Activated CD4-positive, alpha-beta memory T cell treated with anti-CD3 and anti-CD28 coated beads, Interleukin-2, amount 10 ng/mL, durations not matched to agents 7 days and 5 days (primary cell): ENCODE measurements around the gene C1orf56. TPM values are rescaled to one million over a fixed set of nuclear protein-coding genes. Genes with fewer than 3 reads are reported as not detected.
A peak's percentile ranks its signal among the peaks of the same experiment; 100 is the strongest.
"Not testable (repeated sequence)": the region's sequence is repeated elsewhere in the genome, so short reads cannot be mapped to it uniquely, and the experiment has no call there.

Experiments used
- CTCF ChIA-PET: fragments of 350-600 bp; sonication (Branson Sonifier 250); formaldehyde crosslinking; loops from one replicate; lab custom pipeline; 2021; ENCODE audit warnings: antibody characterized with exemption, inconsistent platforms; lab: Charles Lee
- POLR2A ChIA-PET: fragments of 350-600 bp; sonication (Branson Sonifier 250); formaldehyde crosslinking; loops from one replicate; lab custom pipeline; 2021; ENCODE audit warnings: antibody characterized with exemption; lab: Charles Lee
- DNase-seq: peaks from one replicate; pipeline ENCODE4 v3.0.0-alpha.2; 2020
- H3K27ac Mint-ChIP-seq: one replicate; pipeline ENCODE4 v1.8.0; 2021; ENCODE audit warnings: mild to moderate bottlenecking, mixed read lengths
- H3K27me3 Mint-ChIP-seq: one replicate; pipeline ENCODE4 v1.8.0; 2021; ENCODE audit warnings: mixed read lengths
- H3K36me3 Mint-ChIP-seq: one replicate; pipeline ENCODE4 v1.8.0; 2021; ENCODE audit warnings: low read depth, mixed read lengths
- H3K4me1 Mint-ChIP-seq: one replicate; pipeline ENCODE4 v1.8.0; 2021; ENCODE audit warnings: mixed read lengths
- H3K4me3 Mint-ChIP-seq: one replicate; pipeline ENCODE4 v1.8.0; 2021; ENCODE audit warnings: mild to moderate bottlenecking, mixed read lengths
- H3K9me3 Mint-ChIP-seq: one replicate; pipeline ENCODE4 v1.8.0; 2021; ENCODE audit warnings: mixed read lengths
- total RNA-seq, 2 experiments: library from RNA; stranded (reverse); gene quantifications; one replicate each; pipeline ENCODE4 v1.2.3, GENCODE V29; 2021

The C1orf56 gene
- total RNA-seq, 2 experiments from 2014 or later: 1.2 to 1.7 TPM

DNA sequence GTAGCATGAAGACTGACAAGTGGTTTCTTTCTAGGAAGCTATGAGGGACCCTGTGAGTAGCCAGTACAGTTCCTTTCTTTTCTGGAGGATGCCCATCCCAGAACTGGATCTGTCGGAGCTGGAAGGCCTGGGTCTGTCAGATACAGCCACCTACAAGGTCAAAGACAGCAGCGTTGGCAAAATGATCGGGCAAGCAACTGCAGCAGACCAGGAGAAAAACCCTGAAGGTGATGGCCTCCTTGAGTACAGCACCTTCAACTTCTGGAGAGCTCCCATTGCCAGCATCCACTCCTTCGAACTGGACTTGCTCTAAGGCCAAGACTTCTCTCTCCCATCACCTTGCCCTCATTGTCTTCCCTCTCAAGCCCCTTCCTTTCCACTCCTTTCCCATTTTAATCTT is 19.6 kb downstream of the C1orf56 start:
- Mint-ChIP-seq H3K27me3 (no peaks in the 10 kb centered on the region), H3K4me1 (peaks cover 26% of the 10 kb centered on the region), H3K27ac (no peak overlapping the region), H3K4me3 (no peak overlapping the region), H3K9me3 (no peaks in the 10 kb centered on the region), H3K36me3 (peaks cover 17% of the 10 kb centered on the region)
- ChIA-PET POLR2A (interaction anchor here (0.9 to 1.1 kb wide), 2 partner anchors 9 to 89 kb away, joined by 3 to 4 read pairs; partner anchors contain the start of gene TNFAIP8L2), CTCF (interaction anchor here (0.9 to 1.6 kb wide), 2 partner anchors 20 to 89 kb away, joined by 4 to 5 read pairs; partner anchors contain the start of genes C1orf56 and TNFAIP8L2)
- DNase-seq: no peak

DNA sequence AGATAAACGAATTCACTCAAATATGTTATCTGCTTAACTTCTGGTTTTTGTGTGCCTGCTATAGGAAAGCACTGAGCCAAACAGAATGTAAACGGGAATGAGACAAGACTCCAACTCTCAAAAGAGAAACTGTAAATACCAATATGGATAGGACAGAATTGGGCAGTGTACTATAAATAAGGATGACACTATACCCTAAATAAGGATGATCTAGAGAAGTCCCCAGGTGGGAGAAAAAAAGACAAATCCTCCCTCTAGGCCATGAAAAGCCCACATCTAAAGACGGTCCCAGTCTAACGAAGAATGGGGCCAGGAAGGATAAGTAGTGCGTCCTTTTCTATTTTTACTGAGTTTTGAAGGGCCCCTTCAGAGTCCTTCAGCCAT is 21.5 kb downstream of the C1orf56 start:
- no peaks in the 10 kb centered on the region for H3K9me3 Mint-ChIP-seq
- no peaks in the 10 kb centered on the region for H3K27me3 Mint-ChIP-seq
- H3K4me1 Mint-ChIP-seq: peaks cover 31% of the 10 kb centered on the region
- peak overlapping the region; percentile 24 for H3K27ac Mint-ChIP-seq
- no peak for DNase-seq
- peak overlapping the region; percentile 98 for H3K4me3 Mint-ChIP-seq
- CTCF ChIA-PET: interaction anchor here (1.3 kb wide), 2 partner anchors 10 to 44 kb away, joined by 4 to 5 read pairs; partner anchors contain the start of gene CDC42SE1
- POLR2A ChIA-PET: interaction anchor here (1.1 to 5.2 kb wide), 3 partner anchors 9 to 11 kb away, joined by 6 to 129 read pairs (median 15); partner anchors contain the start of genes CDC42SE1 and MLLT11
- peaks cover 28% of the 10 kb centered on the region for H3K36me3 Mint-ChIP-seq

DNA sequence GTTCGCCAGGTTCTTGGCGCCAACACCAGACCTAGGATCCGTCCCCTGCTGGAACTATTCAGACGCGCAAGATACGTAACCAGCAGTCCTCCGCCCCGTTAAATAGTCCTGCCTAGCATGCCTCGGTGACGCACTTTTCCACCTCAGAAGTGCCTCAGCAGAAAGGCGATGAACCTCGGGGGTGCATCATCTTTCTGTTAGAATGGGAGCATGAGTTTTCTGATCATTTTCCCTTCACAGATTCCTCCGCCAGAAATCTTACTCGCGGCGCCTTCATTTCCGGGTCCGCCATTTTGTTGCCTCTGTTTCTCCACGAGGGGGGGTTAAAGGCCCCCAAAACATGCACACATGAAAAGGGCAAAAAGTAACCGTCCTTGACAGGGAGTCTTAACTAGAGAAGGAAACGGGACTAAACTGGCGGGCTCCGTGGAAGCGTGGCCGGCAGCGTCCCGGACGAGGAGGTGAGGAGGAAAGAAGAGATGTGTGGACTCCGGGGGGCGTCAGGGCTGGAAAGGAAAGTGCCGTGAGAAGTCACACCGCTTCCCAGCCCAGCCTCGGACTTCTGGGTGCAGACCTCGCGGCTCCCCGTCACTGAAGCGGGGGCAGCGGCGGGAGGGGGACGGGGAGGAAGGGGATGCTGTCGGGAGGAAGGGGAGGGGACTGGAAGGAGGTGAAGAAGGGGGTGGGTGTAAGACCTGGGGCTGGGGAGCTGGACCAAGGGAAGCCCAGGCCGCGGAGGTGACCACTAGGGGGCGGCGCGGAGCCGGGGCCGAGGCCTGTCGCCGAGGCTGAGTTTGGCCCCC is 23.1 kb downstream of the C1orf56 start, which contains the start of gene GABPB2:
GABPB2 (plus strand) TSS at position 288 of the 803 bp plus-strand sequence. CDS start 17,429 bp downstream, outside the sequence.
- Mint-ChIP-seq H3K36me3 (peaks cover 33% of the 10 kb centered on the region), H3K27ac (peak within 1 kb of the TSS; percentile 99), H3K9me3 (no peaks in the 10 kb centered on the region), H3K27me3 (no peaks in the 10 kb centered on the region), H3K4me3 (peak within 1 kb of the TSS; percentile 98), H3K4me1 (peaks cover 31% of the 10 kb centered on the region)
- DNase-seq: peak; percentile 88
- ChIA-PET POLR2A (interaction anchor here (0.8 to 5.2 kb wide), 14 partner anchors 12 to 97 kb away, joined by 3 to 129 read pairs (median 4); partner anchors contain the start of genes C1orf56, CDC42SE1, MINDY1 and MLLT11), CTCF (interaction anchor here (0.9 to 4.1 kb wide), 18 partner anchors 9 to 270 kb away, joined by 3 to 23 read pairs (median 6); partner anchors contain the start of genes CDC42SE1, MINDY1, MLLT11 and TNFAIP8L2)

DNA sequence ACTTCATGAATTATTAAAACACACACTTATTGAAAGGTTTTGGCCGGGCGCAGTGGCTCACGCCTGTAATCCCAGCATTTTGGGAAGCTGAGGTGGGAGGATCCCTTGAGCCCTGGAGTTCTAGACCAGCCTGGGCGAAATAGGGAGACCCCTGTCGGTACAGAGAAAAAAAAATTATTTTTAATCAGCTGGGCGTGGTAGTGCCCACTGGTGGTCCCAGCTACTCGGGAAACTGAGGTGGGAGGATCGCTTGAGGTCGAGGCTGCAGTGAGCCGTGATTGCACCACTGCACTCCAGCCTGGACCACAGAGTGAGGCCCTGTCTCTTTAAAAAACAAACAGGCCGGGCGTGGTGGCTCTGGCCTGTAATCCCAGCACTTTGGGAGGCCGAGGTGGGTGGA is 24.7 kb downstream of the C1orf56 start:
- Mint-ChIP-seq H3K4me3 (no peak overlapping the region), H3K4me1 (peaks cover 31% of the 10 kb centered on the region), H3K27ac (peak overlapping the region; percentile 99), H3K9me3 (no peaks in the 10 kb centered on the region), H3K36me3 (peaks cover 33% of the 10 kb centered on the region), H3K27me3 (no peaks in the 10 kb centered on the region)
- DNase-seq: no peak
- CTCF ChIA-PET: interaction anchor here (0.8 to 4.1 kb wide), 12 partner anchors 10 to 209 kb away, joined by 3 to 23 read pairs (median 8); partner anchors contain the start of genes CDC42SE1, MINDY1, MLLT11 and TNFAIP8L2
- POLR2A ChIA-PET: interaction anchor here (1.1 to 5.2 kb wide), 5 partner anchors 14 to 86 kb away, joined by 3 to 129 read pairs (median 9); partner anchors contain the start of genes C1orf56, CDC42SE1, MLLT11 and TNFAIP8L2

DNA sequence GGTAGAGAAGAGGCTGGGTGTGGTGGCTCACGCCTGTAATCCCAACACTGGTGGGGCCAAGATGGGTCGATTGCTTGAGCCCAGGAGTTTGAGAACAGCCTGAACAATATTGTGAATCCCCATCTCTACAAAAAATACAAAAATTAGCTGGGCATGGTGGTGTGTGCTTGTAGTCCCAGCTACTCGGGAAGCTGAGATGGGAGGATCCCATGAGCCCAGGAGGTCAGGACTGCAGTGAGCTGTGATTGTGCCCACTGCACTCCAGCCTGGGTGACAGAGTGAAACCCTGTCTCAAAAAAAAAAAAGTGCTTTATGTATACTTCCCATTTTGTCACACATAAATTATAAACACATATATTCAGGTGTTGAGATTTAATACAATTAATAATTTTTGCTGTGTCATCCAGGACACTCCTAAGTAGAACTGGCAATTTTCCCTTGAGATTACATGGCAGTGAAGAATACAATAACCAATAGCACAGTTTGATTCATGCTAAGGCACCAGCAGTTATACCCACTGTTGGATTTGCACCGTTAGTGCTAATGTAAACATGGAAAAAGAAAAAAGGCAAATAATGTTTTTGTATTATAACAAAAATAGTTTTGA is 38.5 kb downstream of the C1orf56 start:
- Mint-ChIP-seq H3K4me1 (no peaks in the 10 kb centered on the region), H3K4me3 (no peak overlapping the region), H3K27me3 (no peaks in the 10 kb centered on the region), H3K9me3 (no peaks in the 10 kb centered on the region), H3K36me3 (peaks cover 4% of the 10 kb centered on the region), H3K27ac (no peak overlapping the region)
- CTCF ChIA-PET: interaction anchor here (1.3 to 2.9 kb wide), 4 partner anchors 14 to 169 kb away, joined by 3 to 16 read pairs (median 6); no protein-coding TSS in a partner anchor
- POLR2A ChIA-PET: interaction anchor here (0.8 to 2.2 kb wide), 2 partner anchors 14 to 29 kb away, joined by 3 to 5 read pairs; no protein-coding TSS in a partner anchor
- no peak for DNase-seq

DNA sequence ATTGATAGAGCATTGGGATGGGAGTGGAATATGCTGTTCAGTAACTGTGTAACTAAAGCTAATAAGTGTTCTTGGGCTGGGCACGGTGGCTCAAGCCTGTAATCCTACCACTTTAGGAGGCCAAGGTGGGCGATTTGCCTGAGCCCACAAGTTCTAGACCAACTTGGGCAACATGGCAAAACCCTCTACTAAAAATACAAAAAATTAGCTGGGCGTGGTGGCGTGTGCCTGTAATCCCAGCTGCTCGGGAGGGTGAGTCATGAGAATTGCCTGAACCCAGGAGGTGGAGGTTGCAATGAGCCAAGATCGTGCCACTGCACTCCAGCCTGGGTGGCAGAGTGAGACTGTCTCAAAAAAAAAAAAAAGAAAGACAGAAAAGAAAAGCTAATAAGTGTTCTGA is 49.9 kb downstream of the C1orf56 start:
- H3K36me3 Mint-ChIP-seq, H3K27me3 Mint-ChIP-seq, H3K4me3 Mint-ChIP-seq, H3K9me3 Mint-ChIP-seq, DNase-seq, H3K27ac Mint-ChIP-seq, POLR2A ChIA-PET, H3K4me1 Mint-ChIP-seq: not testable (repeated sequence)
- CTCF ChIA-PET: interaction anchor here (2.9 to 9.7 kb wide), 2 partner anchors 57 to 73 kb away, joined by 9 to 267 read pairs; partner anchors contain the start of gene TNFAIP8L2

DNA sequence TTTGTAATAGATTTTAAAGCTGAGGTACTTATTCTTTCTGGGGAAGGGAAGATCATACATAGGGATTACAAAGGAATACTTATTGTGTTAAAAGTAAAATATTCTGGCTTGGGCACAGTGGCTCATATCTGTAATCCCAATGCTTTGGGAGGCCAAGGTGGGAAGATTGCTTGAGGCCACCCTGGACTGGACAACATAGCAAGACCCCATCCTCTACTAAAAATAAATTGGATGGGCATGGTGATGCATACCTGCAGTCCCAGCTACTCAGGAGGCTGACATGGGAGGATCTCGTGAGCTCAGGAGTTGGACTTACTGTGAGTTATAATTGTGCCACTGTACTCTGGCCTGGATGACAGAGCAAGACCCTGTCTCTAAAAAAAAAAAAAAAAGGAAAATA is 50.6 kb downstream of the C1orf56 start:
- Mint-ChIP-seq H3K36me3 (peaks cover 4% of the 10 kb centered on the region), H3K27ac (no peak overlapping the region), H3K9me3 (no peaks in the 10 kb centered on the region), H3K4me3 (no peak overlapping the region), H3K4me1 (no peaks in the 10 kb centered on the region), H3K27me3 (no peaks in the 10 kb centered on the region)
- DNase-seq: no peak
- CTCF ChIA-PET: interaction anchor here (2.9 to 9.7 kb wide), 3 partner anchors 57 to 154 kb away, joined by 9 to 267 read pairs (median 40); partner anchors contain the start of gene TNFAIP8L2
- POLR2A ChIA-PET: no interaction called here

Other genes starting within 250 kb of the C1orf56 start
- gene CTSK, start 239.5 kb upstream of the C1orf56 start, total RNA-seq: 1 to 10 TPM; 5.3 to 5.4 TPM
- gene ARNT, start 171.2 kb upstream of the C1orf56 start, total RNA-seq: 10 to 100 TPM; 39.8 TPM
- gene CTXND2, start 160.6 kb upstream of the C1orf56 start, total RNA-seq: not detected
- gene SETDB1, start 121.4 kb upstream of the C1orf56 start, total RNA-seq: 10 to 100 TPM; 49.5 to 51.5 TPM
- gene CERS2, start 72.9 kb upstream of the C1orf56 start, total RNA-seq: 100 to 1,000 TPM; 177 to 181 TPM
- gene ANXA9, start 65.5 kb upstream of the C1orf56 start, total RNA-seq: not detected
- gene MINDY1, start 40.8 kb upstream of the C1orf56 start, total RNA-seq: 10 to 100 TPM; 19.9 to 20.5 TPM
- gene PRUNE1, start 39.3 kb upstream of the C1orf56 start, total RNA-seq: 10 to 100 TPM; 13.8 to 16.6 TPM
- 1 to 10 TPM in 1 of 2 experiments, under 1 TPM in 1; 0.98 to 1.2 TPM for gene BNIPL, start 11.2 kb upstream of the C1orf56 start, total RNA-seq
- gene CDC42SE1, start 11.9 kb downstream of the C1orf56 start, total RNA-seq: 100 to 1,000 TPM; 345 to 347 TPM
- 1 to 10 TPM; 3.2 to 3.4 TPM for gene MLLT11, start 12.6 kb downstream of the C1orf56 start, total RNA-seq
- gene GABPB2, start 23.0 kb downstream of the C1orf56 start, total RNA-seq: 10 to 100 TPM; 24.5 to 25.9 TPM
- 1 to 10 TPM; 1.8 to 2.3 TPM for gene SEMA6C, start 98.9 kb downstream of the C1orf56 start, total RNA-seq
- 10 to 100 TPM; 31.2 to 32.0 TPM for gene TNFAIP8L2, start 108.9 kb downstream of the C1orf56 start, total RNA-seq
- gene LYSMD1, start 118.2 kb downstream of the C1orf56 start, total RNA-seq: 1 to 10 TPM; 2.0 to 2.1 TPM
- gene SCNM1, start 118.4 kb downstream of the C1orf56 start, total RNA-seq: 10 to 100 TPM; 63.5 to 67.9 TPM
- 1 to 10 TPM; 1.5 to 1.9 TPM for gene TMOD4, start 128.2 kb downstream of the C1orf56 start, total RNA-seq
- gene VPS72, start 142.4 kb downstream of the C1orf56 start, total RNA-seq: 10 to 100 TPM; 76.1 to 78.8 TPM
- 10 to 100 TPM; 53.9 to 61.1 TPM for gene PIP5K1A, start 150.8 kb downstream of the C1orf56 start, total RNA-seq
- gene PSMD4, start 207.0 kb downstream of the C1orf56 start, total RNA-seq: 100 to 1,000 TPM; 178 to 188 TPM
- 10 to 100 TPM; 31.4 to 32.6 TPM for gene ZNF687, start 234.5 kb downstream of the C1orf56 start, total RNA-seq